Astrocyte of the hippocampus (primary cell): ENCODE data around the gene SMIM35.

ENCODE experiments used
- DNase-seq: peaks from one replicate; pipeline ENCODE4 v3.0.0; 2011; ENCODE audit warnings: low read depth, low spot score

Gene SMIM35

GRCh38 chr11:118109231-118109630 lies 22.5 kb upstream of the SMIM35 start:
- DNase-seq, result peak; percentile 38

GRCh38 chr11:118108513-118108912 lies 21.8 kb upstream of the SMIM35 start:
- DNase-seq, result no peak

GRCh38 chr11:118106789-118107335 lies 20.1 kb upstream of the SMIM35 start:
- DNase-seq, result peak; percentile 22

GRCh38 chr11:118105657-118106305 lies 19.0 kb upstream of the SMIM35 start:
- DNase-seq, result no peak

GRCh38 chr11:118104491-118104890 lies 17.7 kb upstream of the SMIM35 start:
- no peak for DNase-seq

- DNase-seq, result no peak
Measured at GRCh38 chr11:118102721-118103261, 16.0 kb upstream of the SMIM35 start.

GRCh38 chr11:118100691-118101232 lies 14.0 kb upstream of the SMIM35 start:
- DNase-seq, result no peak

GRCh38 chr11:118099838-118100556 lies 13.2 kb upstream of the SMIM35 start:
- DNase-seq, result no peak

- no peak for DNase-seq
Measured at GRCh38 chr11:118098996-118099837, 12.5 kb upstream of the SMIM35 start.

- no peak for DNase-seq
Measured at GRCh38 chr11:118095967-118096367, 9.2 kb upstream of the SMIM35 start.

GRCh38 chr11:118095493-118095892 lies 8.7 kb upstream of the SMIM35 start:
- DNase-seq, result no peak

GRCh38 chr11:118092907-118093571 lies 6.3 kb upstream of the SMIM35 start:
- no peak for DNase-seq

GRCh38 chr11:118091690-118092089 lies 4.9 kb upstream of the SMIM35 start:
- no peak for DNase-seq

GRCh38 chr11:118090545-118091162 lies 3.9 kb upstream of the SMIM35 start:
- no peak for DNase-seq

- no peak for DNase-seq
Measured at GRCh38 chr11:118088531-118088930, 1.8 kb upstream of the SMIM35 start.

- no peak for DNase-seq
Measured at GRCh38 chr11:118087931-118088330, 1.2 kb upstream of the SMIM35 start.

GRCh38 chr11:118084656-118085055 lies 2.1 kb downstream of the SMIM35 start:
- DNase-seq, result no peak

GRCh38 chr11:118084247-118084646 lies 2.5 kb downstream of the SMIM35 start:
- no peak for DNase-seq

GRCh38 chr11:118082880-118083552 lies 3.7 kb downstream of the SMIM35 start:
- no peak for DNase-seq
